HepG2 (cell line): ENCODE results near the gene HNRNPUL2. TPM values are rescaled to one million over a fixed set of nuclear protein-coding genes. Genes with fewer than 3 reads are reported as not detected.

Experiments used
- ARID4A ChIP-seq: sonication (generic); formaldehyde crosslinking; IDR thresholded peaks from 2 replicates; pipeline ENCODE4 v1.5.0; 2020; ENCODE audit warnings: mild to moderate bottlenecking, missing genetic modification reagents, borderline replicate concordance
- CENPX ChIP-seq: sonication (generic); formaldehyde crosslinking; IDR thresholded peaks from 2 replicates; pipeline ENCODE4 v1.9.0; 2021; ENCODE audit warnings: mild to moderate bottlenecking, missing genetic modification reagents, moderate library complexity
- HNRNPH1 ChIP-seq: fragments of 200-400 bp; formaldehyde crosslinking; optimal IDR thresholded peaks from 2 replicates; pipeline ENCODE3; 2017; ENCODE audit warnings: mild to moderate bottlenecking, low read depth, low read length
- KAT8 ChIP-seq: IDR thresholded peaks from 2 replicates; pipeline ENCODE4 v1.6.1; 2016; ENCODE audit warnings: missing genetic modification reagents, missing compliant biosample characterization
- NFKB2 ChIP-seq: sonication (generic); formaldehyde crosslinking; IDR thresholded peaks from 2 replicates; pipeline ENCODE4 v1.4.0; 2020; ENCODE audit warnings: missing genetic modification reagents, borderline replicate concordance
- PHF20 ChIP-seq: sonication (generic); formaldehyde crosslinking; IDR thresholded peaks from 2 replicates; pipeline ENCODE4 v1.5.0; 2020; ENCODE audit warnings: mild to moderate bottlenecking, missing genetic modification reagents
- REL ChIP-seq: sonication (generic); formaldehyde crosslinking; conservative IDR thresholded peaks from 2 replicates; pipeline ENCODE4 v1.8.0; 2022; ENCODE audit warnings: mild to moderate bottlenecking, missing genetic modification reagents, moderate library complexity
- TCF7 ChIP-seq: sonication (generic); IDR thresholded peaks from 2 replicates; pipeline ENCODE4 v1.6.1; 2016; ENCODE audit warnings: antibody characterized with exemption, low read depth
- TCF7L2 ChIP-seq: IDR thresholded peaks from 2 replicates; pipeline ENCODE4 v1.6.1; 2011; ENCODE audit warnings: mild to moderate bottlenecking, low read depth, low read length, moderate library complexity
- TGIF2 ChIP-seq: IDR thresholded peaks from 2 replicates; pipeline ENCODE4 v1.6.1; 2016; ENCODE audit warnings: control low read depth, missing compliant biosample characterization
- ZC3H13 ChIP-seq: sonication (generic); formaldehyde crosslinking; IDR thresholded peaks from 2 replicates; pipeline ENCODE4 v1.8.1; 2023; ENCODE audit warnings: mild to moderate bottlenecking, missing genetic modification reagents, moderate library complexity
- ZFP91 ChIP-seq: sonication (generic); formaldehyde crosslinking; IDR thresholded peaks from 2 replicates; pipeline ENCODE4 v1.9.0; 2022; ENCODE audit warnings: missing genetic modification reagents, mild to moderate bottlenecking, borderline replicate concordance
- ZNF24 ChIP-seq: fragments of 450-650 bp; IDR thresholded peaks from 2 replicates; pipeline ENCODE4 v1.6.1; 2017; ENCODE audit warnings: antibody characterized with exemption, mild to moderate bottlenecking
- ZNF337 ChIP-seq: sonication (generic); formaldehyde crosslinking; IDR thresholded peaks from 2 replicates; pipeline ENCODE4 v1.5.1; 2020; ENCODE audit warnings: missing genetic modification reagents, low read depth, mild to moderate bottlenecking, borderline replicate concordance
- ZNF468 ChIP-seq: sonication (generic); formaldehyde crosslinking; IDR thresholded peaks from 2 replicates; pipeline ENCODE4 v1.8.0; 2022; ENCODE audit warnings: mild to moderate bottlenecking, moderate library complexity, missing genetic modification reagents
- ZNF570 ChIP-seq: sonication (generic); formaldehyde crosslinking; IDR thresholded peaks from 2 replicates; pipeline ENCODE4 v1.4.0; 2020; ENCODE audit warnings: mild to moderate bottlenecking, missing genetic modification reagents, borderline replicate concordance
- ZNF605 ChIP-seq: sonication (generic); formaldehyde crosslinking; IDR thresholded peaks from 2 replicates; pipeline ENCODE4 v1.8.0; 2022; ENCODE audit warnings: mild to moderate bottlenecking, missing genetic modification reagents
- ZNF792 ChIP-seq: IDR thresholded peaks from 2 replicates; pipeline ENCODE4 v1.6.1; 2016
- polyA plus RNA-seq, 8 experiments: library from polyadenylated mRNA; depleted of rRNA in 3 of 8; stranded (reverse) in 7 of 8; unstranded in 1 of 8; fragments of >200 nt; fragmentation: Illumina TruSeq in 4 of 8; extraction: Trizol in 4 of 8; gene quantifications; 2 replicates each; pipeline versions ENCODE4 v1.2.1 to v1.2.3, GENCODE V29; 2011 to 2016; ENCODE audit warnings: low read depth in 4 of 8, missing spikeins in 1 of 8, mixed read lengths in 1 of 8; ENCODE audit not compliant: insufficient read depth in 1 of 8
- total RNA-seq, 5 experiments: library from RNA; depleted of rRNA; stranded (reverse); fragments of >200 nt; fragmentation: Illumina TruSeq; extraction: Trizol; gene quantifications; 2 replicates each; pipeline ENCODE4 v1.2.3, GENCODE V29; 2016; ENCODE audit warnings: low read depth in 1 of 5
- TF ChIP-seq, protein P1 (sequence below): IDR thresholded peaks from 2 replicates; pipeline ENCODE4 v1.6.1; 2016; ENCODE audit warnings: missing genetic modification reagents, missing compliant biosample characterization
- TF ChIP-seq, protein P2 (sequence below): sonication (generic); formaldehyde crosslinking; IDR thresholded peaks from 2 replicates; pipeline ENCODE4 v1.4.0; 2020; ENCODE audit warnings: missing genetic modification reagents

Gene HNRNPUL2
- total and polyA plus RNA-seq, 2 of the 13 experiments (the other 11 are each of a cell fraction or from before 2014, with no cell fraction given) = 8.4 to 9.6 TPM

DNA sequence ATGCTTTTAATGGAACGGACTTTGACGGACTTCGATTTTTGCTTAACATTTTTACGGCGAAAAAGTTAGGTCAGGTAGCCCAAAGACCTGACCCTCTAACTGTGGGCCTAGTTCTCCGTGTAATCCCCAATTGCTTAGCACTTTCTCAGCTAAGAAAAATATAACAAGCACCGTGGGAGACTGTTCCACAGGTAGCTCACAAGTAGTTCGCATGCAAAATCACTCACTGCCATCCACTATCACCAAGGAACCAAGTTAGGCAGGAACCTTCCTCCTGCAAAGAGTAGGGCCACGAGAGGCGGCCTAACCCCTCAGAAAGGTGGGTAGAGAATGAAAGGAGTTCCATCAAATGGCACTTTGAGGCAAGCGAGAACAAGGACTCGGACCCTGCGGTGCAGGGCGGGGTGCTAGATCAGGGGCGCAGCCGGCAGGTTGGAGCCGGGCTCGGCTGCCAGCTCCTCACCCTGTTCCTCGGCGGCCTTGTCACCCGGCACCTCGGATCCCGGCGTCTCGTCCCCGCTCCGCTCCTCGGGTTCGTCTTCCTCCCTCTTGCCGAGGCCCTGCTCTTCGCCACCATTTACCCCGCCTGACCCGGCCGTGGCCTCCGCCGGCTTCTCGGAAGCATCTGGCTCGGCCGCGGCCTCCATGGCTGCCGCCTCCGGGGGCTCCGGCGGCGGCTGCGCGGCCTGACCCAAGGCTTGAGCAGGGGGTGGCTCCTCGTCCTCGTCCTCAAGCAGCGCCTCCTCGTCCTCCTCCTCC lies 922 bp downstream of the HNRNPUL2 start (continued):
- TF ChIP-seq, protein P1, sequence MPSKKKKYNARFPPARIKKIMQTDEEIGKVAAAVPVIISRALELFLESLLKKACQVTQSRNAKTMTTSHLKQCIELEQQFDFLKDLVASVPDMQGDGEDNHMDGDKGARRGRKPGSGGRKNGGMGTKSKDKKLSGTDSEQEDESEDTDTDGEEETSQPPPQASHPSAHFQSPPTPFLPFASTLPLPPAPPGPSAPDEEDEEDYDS (CRISPR knock-in tag) = no peak
- no peak for TF ChIP-seq TCF7
- TF ChIP-seq ZNF570 (CRISPR knock-in tag) = no peak
- TF ChIP-seq, protein P2, sequence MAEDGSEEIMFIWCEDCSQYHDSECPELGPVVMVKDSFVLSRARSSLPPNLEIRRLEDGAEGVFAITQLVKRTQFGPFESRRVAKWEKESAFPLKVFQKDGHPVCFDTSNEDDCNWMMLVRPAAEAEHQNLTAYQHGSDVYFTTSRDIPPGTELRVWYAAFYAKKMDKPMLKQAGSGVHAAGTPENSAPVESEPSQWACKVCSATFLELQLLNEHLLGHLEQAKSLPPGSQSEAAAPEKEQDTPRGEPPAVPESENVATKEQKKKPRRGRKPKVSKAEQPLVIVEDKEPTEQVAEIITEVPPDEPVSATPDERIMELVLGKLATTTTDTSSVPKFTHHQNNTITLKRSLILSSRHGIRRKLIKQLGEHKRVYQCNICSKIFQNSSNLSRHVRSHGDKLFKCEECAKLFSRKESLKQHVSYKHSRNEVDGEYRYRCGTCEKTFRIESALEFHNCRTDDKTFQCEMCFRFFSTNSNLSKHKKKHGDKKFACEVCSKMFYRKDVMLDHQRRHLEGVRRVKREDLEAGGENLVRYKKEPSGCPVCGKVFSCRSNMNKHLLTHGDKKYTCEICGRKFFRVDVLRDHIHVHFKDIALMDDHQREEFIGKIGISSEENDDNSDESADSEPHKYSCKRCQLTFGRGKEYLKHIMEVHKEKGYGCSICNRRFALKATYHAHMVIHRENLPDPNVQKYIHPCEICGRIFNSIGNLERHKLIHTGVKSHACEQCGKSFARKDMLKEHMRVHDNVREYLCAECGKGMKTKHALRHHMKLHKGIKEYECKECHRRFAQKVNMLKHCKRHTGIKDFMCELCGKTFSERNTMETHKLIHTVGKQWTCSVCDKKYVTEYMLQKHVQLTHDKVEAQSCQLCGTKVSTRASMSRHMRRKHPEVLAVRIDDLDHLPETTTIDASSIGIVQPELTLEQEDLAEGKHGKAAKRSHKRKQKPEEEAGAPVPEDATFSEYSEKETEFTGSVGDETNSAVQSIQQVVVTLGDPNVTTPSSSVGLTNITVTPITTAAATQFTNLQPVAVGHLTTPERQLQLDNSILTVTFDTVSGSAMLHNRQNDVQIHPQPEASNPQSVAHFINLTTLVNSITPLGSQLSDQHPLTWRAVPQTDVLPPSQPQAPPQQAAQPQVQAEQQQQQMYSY (CRISPR knock-in tag) = no peak
- no peak for TF ChIP-seq ZNF792
- TF ChIP-seq ZNF24 = no peak
- 0 out of 2 replicates have a peak, but pooled peaks have one; percentile 3 for TF ChIP-seq ZFP91 (CRISPR knock-in tag)
- TF ChIP-seq CENPX (CRISPR knock-in tag) = no peak
- TF ChIP-seq ARID4A (CRISPR knock-in tag) = no peak
- no peak for TF ChIP-seq NFKB2
- no peak for TF ChIP-seq TCF7L2
- TF ChIP-seq ZNF468 (CRISPR knock-in tag) = no peak
- peak; percentile 17; the same call in 1 of the 2 replicates for TF ChIP-seq TGIF2 (CRISPR knock-in tag)
- no peak for TF ChIP-seq REL (CRISPR knock-in tag)
- TF ChIP-seq PHF20 (CRISPR knock-in tag) = no peak
- no peak for TF ChIP-seq ZNF337 (CRISPR knock-in tag)
- no peak for TF ChIP-seq ZC3H13 (CRISPR knock-in tag)
- TF ChIP-seq KAT8 (CRISPR knock-in tag) = no peak
- no peak for TF ChIP-seq HNRNPH1
- TF ChIP-seq ZNF605 (CRISPR knock-in tag) = 0 out of 2 replicates have a peak, but pooled peaks have one; percentile 16
